HL-60 (cell line): ENCODE data around the gene TMTC4.

Experiments used
- CTCF ChIP-seq: IDR thresholded peaks from one replicate; pipeline ENCODE4 v1.5.1; 2011; ENCODE audit warnings: low read length, control low read depth, inconsistent platforms; ENCODE audit not compliant: insufficient read depth
- POLR2AphosphoS5 ChIP-seq: IDR thresholded peaks from 2 replicates; pipeline ENCODE4 v1.6.1; 2012; ENCODE audit warnings: low read depth

- TF ChIP-seq CTCF (no peak), POLR2AphosphoS5 (no peak)
Measured at GRCh38 chr13:100645382-100645781, 29.2 kb downstream of the TMTC4 start.
